GM21390 (cell line): ENCODE results near the gene TNFRSF14.

Experiments
- ATAC-seq: cut with Tn5 transposase; IDR thresholded peaks from one replicate; pipeline ENCODE4 v1.9.1; 2021; ENCODE audit not compliant: unreplicated experiment

Gene TNFRSF14

DNA sequence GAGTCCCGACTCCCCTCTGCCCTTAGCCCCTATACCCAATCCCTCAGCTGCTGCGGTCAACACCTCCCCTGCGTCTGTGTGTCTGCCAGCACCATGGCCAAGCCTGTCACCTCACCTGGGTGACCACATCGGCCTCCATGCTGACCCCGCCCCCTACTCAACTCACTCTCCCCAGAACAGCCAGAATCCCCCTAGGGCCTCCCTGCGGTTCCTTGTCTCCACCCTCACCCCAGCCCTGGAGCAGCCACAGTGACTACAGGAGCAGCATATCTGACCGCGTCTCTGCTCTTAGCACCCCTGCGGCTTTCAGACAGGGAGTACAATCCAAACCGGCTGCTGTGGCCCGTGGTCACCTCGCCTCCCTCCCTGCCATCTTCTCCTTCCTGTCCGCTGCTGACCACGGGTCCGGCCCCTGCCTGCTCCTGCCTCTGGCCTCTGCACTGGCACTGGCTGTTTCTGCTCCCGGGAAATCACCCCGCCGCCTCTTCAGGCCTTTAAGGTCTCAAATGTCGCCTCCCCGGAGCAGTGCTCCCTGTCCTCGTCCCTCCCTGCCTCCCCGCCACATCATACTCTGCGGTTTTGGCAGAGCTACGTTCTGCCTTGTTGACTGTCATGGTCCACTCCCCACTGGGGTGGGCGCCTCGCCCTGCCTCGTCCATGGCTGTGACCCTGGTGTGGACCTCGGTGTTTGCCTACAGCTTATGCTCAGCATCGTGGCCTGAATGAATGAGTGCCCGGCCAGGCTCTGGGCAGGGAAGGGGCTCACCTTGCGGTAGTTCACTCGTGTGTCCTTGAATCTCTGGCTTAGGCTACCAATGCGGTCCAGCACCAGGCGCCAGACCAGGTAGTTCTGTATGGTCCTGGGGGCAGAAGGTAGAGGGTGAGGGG is 41.5 kb downstream of the TNFRSF14 start:
- no peak for ATAC-seq

DNA sequence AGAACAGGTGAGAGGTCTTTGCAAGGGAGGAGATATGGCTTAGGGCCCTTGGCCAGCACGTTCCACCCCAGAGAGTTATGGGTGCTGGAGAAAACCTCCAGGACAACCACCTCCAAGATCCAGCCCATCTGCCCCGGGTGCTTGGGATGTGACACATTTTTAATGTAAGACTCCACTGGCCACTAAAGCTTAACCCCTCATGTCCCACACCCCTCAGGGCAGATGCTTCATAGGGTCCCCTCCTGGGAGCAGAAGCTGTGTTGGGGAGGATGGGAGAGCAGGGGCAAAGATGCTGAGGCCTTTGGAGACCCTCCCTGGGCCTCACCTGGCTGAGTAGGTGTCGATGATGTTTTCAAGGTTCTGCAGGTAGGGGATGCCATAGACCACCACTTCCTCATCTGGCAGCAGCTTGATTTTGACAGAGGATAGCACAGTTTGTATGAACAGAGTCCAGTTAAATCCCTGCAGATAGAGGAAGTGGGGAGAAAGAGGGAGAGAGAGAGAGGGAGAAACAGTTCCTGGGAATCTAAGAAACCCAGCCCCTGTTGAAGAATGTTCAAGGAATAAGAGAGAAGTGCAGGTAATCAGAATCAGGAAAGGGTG is 42.3 kb downstream of the TNFRSF14 start:
- ATAC-seq, result no peak

DNA sequence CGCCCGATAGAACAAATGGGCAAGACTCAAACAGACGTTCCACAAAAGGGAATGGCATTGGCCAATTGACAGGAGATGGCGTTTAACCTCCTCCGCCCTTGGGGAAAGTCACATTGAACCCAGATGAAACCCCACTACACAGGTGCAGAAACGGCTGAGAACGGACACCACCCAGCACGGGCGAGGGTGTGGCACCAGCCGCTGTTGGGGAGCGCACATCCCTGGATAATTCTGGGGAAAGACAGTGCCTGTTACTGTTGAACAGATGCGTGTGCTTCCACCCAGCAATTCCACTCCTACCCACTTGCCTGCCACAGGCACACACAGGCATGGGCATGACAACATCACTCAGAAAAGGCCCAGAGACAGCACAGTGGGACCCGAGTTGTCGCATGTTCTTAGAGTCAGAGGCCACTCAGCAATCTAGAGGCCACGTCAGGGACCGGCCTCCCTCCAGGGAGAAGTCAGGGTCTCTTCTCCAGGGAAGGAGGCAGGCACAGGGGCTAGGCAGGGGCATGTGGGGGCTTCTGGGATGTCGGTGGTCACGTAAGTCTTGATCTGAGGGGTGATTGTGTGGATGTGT is 45.6 kb downstream of the TNFRSF14 start:
- no peak for ATAC-seq

DNA sequence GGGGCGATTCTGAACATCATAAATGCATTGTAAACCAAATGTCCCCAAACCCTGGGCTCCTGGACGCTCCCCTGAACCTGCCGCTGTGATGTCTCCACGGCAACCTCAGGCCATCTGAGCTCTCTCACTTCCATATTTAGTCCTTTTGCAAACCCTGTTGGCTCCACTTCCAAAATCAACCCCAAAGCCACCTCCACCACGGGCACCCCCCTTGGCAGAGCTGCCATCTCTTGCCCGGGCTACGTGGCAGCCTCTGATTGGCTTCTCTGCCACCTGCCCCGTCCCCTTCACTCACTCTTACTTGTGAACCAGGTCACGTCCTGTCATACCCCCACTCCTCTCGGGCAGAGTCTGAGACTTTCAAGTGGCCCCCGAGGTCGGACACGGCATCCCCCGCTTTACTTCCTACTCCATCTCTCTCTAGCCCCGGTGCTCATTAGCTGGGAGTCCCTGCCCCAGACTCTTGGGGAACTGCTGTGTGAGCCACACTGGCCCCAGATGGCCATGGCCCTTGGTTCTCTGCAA is 46.2 kb downstream of the TNFRSF14 start:
- no peak for ATAC-seq

DNA sequence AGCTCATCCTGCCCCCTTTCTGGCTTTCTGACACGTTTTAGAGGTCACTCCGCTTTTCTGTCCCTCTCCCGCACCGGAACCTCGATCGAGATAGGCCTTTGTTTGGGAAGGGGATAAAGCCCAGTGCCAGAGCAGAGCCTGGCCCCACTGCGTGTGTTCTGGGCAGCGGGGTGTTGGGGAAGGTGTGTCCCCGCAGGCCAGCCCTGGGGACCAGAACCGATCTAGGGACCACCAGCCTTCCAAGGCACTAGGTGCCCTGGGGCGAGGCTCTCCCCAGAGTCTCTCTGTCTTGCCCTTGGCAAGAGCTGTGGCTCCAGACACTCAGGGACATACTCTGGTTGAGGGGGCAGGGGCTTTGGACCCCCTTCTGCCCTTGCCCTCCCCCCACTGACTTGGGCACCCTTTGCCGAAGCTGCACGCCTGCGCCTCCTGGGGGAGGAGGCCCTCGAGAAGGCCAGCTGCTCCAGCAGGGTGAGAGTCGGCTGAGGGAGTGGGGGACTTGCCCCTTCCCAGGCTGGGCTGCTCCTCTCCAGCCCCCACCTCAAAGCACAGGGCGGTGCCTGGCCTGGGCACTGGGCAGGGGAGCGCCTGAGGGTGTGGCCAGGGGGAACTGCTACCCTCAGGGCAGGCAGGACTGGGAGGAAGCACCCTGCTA is 46.8 kb downstream of the TNFRSF14 start:
- no peak for ATAC-seq

DNA sequence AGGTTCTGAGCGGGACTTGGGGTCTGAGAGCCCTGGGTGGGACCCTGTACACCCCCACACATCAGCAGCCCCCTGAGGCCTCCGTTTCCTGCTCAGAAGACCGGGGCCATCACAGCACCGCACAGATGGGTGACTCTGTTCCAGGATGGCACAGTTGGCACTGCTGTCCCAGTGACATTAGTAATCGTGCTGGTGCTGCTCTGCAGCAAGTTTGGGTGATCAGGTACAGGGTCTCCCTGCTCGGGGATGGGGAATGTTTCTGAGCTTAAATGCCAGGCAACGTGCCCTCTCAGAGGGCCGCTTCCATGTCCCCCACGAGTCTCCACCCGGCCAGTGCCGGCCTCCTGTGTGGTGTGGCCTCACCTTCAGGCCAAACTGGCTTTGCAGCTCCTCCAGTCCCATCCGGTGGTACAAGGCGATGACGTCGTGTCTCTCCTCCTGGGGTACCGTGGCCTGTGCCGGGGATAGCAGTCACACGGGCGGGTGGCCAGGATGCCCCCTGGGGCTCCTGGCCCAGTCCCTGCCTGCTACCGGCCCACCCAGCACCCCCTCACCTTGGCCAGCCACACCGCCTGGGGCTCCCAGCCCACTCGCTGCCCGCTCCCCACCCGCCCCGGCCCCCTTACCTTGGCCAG is 47.5 kb downstream of the TNFRSF14 start:
- no peak for ATAC-seq

DNA sequence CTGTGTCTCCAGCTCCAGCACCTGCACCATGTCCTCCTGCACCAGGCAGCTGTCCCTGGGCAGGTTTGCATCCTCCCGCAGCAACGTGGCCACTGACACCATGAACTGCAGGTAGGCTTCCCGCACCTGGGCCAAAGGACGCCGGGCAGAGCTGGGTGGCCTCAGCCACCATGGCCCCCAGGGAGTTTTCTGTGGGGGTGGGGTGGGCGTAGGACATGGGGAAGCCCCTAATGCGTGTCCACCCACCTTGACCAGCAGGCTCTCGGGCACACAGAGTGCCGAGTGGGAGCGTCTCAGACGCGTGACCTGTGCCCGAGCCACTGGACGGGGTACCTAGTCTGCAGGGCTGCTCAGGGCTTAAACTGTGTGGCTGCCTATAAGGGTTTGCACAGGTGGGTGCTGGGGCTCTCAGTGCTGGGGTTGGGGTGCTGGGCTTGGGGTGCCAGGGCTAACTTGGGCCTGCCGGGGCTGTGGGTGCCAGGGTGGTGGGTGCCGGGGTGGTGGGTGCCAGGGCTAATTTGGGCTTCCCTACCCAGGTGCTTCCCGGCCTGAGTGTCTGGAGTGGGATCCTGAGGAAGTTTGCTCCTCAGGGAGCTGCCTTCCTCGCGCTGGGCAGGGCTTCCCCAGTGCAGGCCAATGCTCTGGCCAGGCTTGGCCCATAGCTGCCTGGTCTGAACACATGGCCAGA is 48.1 kb downstream of the TNFRSF14 start:
- no peak for ATAC-seq

DNA sequence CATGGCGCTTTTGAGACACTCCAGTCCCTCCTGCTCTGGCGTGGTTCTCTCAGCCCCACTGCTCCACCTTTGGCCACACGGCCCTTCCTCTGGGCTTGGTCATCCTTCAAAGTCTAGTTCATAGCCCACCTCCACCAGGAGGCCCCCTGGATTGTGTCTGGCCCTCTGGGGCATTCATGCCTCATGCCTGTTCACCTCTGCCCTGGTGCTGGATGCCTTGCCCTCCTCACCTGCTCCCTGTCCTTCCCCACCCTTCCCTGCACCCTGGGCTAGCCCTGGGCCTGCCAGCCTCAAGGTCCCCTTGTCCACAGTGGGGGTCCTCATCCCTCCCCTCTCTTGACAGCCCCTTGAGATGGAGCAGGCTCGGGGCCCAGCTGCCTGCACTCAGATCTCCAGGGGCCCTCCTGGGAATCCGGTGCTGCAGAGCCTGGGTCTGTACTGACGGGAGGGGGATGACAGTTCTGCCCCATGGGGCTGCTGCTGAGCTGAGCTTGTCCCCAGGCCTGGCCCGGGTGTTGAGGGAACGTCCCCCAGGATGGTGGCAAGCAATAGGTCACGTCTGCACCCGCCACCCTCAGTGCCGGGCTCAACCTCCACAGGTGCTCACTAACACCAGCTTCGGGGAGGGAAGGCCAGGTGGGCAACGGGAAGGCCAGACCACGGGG is 48.8 kb downstream of the TNFRSF14 start:
- no peak for ATAC-seq

DNA sequence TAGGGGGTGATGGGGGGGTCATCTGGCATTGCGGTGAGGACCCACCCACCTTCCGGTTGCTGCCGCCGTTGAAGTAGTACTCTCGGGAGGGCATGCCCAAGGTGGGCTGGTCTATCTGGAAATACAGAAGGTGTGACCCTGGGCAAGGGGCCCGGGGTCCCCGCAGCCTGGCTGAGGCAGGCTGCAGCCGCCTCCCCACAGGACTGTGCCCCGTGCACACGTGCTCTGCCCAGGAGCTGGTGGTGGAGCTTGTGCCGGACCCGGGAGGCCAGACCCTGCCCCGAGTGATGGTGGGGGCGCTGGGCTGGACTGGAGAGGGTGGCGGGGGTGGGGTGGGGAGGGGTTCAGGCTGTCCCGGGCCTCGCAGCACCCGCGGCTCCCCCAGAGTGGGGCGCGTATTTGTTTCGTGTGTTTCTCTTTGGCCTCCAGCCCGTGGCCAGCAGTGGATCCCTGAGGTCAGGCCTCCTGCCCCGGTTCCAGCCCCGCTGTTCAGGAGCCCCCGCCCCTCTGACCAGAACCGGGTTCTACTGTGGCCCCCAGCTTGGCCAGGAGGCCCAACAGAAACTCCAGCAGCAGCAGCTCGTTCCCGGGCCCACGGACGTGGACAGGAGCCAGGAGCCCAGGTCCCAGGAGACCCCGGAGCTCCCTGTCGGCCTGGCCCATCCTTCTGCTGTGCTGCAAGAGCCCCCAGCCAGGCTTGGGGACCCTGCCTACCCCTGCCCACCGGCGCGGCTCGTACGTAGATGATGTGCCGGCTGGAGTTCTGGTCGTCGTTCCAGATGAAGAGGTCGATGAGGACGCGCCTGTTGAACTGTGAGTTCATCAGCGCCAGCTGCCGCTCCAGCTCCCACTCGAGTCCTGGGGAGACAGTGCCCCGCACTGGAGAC is 49.6 kb downstream of the TNFRSF14 start:
- ATAC-seq, result no peak

DNA sequence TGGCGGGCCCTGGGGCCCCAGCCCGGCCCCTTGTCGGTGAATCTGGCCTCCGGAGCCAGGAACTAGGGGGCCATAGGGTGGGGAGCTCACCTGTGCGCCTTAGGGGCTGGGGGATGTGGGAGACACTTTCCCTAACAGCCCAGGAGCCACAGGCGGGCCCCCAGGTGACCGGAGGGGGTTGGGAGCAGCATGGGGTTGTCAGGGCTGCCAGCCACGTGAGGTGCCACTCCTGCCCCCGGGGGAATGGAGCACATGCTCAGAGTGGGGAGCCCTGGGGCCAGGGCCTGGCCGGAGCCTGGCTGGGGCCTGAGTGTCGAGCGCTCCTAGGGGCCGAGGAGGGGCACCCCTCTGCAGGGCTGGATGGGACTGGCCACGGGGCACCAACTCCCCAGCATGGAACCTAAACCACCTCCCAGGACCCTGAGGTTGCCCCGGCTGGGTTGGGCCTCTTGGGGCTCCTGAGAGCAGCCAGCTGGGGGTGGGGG is 50.3 kb downstream of the TNFRSF14 start:
- no peak for ATAC-seq

DNA sequence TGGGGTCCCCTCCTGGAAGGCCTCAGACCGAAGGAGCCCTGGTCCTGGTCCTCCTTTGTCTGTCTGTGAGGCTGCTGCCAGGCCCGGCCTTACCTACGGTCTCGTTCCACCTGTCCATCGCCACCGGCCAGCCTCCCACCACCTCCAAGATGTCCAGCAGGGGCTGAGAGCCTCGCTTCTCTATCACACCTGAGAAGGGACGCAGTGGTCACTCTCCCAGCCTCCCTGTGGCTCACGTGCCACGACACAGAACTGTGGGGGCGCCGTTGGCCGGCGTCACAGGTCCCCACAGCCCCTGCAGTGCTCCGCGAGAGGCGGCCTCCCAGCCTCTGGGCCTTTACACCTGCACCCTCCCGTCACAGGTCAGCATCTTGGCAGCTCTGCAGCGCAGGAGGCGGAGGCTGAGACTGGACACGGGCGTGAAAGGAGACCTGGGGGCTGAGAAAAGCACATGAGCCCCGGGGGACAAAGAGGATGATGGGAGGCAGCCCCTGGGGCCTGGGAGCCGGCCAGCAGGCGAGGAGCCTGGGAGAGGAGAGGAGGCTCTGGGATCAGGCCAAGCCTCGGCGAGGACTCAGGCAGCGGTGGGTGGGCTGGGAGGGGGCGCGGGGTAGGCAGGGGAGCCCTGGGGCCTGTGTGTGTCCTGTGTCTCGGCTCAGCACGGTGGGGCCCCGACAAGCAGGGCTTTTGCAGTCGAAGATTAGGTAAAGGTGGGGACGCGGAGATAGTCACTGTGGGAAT is 50.9 kb downstream of the TNFRSF14 start:
- no peak for ATAC-seq

DNA sequence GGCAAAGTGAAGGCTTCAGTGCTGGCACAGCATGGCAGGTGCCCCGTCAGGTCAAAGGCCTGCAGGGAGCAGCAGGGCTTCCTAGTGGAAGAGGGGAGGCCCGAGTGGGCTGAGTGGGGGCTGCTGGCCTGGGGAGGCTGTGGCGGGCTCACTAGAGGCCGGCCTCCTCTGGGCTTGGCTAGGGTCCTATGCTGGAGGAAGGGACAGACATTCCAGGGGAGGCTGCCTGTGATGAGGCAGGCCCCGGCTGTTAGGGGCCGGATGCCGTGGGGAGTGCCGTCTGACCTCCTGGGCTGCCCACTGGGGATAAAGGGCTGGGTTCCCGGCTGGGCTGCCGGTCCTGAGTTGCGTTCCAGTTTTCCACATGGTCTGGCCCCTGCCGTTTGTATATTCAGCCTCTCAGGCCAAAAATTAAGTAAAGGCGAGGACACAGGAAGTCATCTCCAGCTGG is 51.5 kb downstream of the TNFRSF14 start:
- ATAC-seq, result no peak

DNA sequence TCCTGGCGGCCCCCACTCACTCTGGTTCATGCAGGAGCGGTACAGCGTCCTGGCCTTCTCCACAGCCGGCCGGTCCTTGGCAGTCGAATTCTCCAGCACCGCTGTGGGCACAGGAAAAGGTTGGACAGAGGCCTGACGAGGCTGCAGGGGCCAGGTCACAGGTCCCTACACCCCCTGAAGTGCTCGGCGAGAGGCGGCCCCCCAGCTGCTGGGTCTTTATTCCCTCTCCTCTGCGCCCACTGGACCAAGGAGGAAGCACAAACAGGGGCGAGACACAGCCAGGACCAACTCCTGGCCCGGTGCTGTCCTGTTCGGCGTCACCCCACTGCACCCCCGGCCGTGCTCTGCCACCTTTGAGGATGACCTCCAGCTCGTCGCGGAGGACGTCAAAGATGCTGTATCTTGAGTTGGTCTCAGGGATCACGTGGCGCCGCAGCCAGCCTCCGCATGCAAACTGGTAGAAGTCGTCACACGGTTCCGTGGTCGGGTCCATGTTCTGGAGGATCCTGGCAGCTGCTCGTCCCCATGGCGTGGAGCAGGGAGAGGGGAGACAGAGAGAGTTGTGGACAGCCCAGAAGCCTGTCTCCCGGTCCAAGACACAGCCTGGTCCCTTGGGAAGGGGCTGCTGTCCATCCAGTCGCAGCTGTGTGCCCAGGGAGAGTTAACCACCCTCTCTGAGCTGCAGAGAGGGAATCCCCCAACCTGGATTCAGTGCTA is 53.3 kb downstream of the TNFRSF14 start:
- no peak for ATAC-seq

DNA sequence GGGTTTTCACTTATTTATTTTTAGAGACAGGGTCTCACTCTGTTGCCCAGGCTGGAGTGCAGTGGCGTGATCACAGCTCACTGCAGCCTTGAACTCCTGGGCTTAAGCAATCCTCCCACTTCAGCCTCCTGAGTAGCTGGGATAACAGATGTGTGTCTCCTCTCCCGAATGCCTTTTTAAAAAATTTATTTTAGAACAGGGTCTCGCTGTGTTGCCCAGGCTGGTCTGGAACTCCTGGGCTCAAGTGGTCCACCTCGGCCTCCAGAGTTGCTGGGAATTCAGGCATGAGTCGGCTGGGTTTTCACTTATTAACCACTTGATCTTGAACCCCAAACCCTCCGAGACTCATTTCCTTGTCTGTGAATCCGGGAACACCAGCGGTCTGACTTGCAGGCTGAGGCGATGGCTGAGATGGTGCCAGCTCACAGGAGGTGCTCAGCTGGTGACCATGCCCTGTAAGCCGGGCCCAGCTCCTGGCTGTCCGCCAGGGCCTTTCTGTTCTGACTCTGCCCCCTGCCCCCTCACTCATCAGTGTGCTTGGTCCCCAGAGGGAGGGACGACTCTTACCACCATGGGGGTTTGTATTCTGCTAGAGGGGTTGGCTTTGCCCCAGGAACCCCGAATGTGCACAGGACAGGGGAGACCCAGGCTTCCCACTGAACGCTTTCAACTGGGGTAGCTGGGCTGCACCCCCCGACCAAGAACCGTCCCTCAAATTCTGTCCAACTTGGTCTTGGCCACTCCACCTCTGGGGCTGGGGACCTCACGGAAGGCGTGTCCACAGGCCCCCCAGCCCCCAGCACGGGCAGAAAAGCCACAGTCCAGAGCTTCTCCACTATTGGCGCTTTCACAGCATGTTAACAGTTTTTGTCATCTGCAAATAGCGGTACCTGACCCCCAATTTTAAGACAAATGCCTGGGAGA is 54.1 kb downstream of the TNFRSF14 start:
- ATAC-seq, result no peak

DNA sequence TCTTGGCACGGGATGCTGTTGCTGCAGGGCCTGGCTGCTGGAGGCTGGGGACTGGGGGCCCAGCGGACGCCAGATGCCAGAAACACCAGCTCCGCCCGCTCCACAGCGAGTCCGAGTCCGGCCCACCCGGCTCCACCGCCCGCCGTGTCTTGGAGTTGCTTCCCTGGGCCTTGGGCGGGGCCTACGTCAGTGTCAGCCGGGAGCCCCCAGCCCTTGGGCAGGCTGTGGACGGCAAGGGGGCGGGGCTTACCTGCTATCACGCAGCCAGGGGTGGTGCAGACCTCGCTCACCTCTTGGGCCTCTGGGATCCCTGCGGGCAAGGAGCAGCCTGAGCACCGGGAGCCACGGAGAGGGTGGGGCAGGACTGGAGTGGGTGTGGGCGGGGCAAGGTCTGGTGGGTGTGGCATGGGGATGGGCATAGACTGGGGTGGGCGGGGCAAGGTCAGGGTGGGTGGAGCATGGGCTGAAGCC is 54.9 kb downstream of the TNFRSF14 start:
- no peak for ATAC-seq
